ENCODE data around the gene PIGBOS1. TPM values are rescaled to one million over a fixed set of nuclear protein-coding genes. Genes with fewer than 3 reads are reported as not detected.

Gene PIGBOS1, protein sequence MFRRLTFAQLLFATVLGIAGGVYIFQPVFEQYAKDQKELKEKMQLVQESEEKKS
- total RNA-seq (2014; rRNA removed; shearing (Covaris generic)) (13.4 and 30.2 TPM in 2 replicates), polyA plus RNA-seq (2016; fragmentation: Nextera tagmentation; extraction: Ambion mirVana) (14.5 and 16.8 TPM in 2 replicates)

DNA sequence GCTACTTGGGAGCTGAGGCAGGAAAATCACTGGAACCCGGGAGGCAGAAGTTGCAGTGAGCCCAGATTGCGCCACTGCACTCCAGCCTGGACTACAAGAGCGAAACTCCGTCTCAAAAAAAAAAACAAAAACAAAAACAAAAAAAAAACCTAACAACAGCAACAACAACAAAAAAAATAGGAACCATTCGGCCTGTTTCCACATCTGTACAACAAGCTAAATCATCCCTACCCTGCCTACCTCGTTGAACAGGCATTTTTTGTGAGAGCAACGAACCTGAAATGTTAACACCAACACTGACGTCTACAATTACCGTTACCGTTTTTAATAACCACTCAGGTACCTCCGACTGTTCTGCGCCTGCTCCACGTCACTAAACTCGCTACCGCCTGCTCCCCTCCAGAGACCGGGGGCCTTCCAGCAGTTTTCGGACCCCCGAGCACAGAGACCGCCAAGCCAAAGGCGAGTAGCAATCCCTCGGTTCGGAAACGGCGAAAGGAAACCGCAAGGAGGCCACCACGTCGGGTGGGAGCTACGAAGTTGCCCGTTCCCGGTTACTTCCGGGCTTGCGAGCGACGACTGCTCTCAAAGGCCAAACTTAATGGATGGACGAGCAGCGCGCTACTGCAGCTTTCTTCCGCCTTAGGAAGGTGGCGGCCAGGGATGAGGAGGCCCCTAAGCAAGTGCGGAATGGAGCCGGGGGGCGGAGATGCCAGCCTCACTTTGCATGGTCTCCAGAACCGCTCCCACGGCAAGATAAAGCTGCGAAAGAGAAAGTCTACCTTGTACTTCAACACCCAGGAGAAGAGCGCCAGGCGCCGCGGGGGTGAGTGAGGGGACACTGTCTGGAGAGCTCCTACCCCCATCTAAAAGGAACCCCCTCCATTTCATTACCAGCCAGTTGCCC lies at the start of gene PIGBOS1, which contains the start of gene PIGB:
PIGBOS1 (minus strand) TSS at position 536 of the 907 bp plus-strand sequence. CDS start 1,331 bp downstream, outside the sequence.
PIGB (plus strand) TSS at position 635 of the 907 bp plus-strand sequence; CDS start at position 664, 29 bp downstream.
- Histone ChIP-seq H3K27me3 (replicated peaks; ENCODE audit: insufficient read depth) (no peaks in the 10 kb centered on the region), H3K9me3 (ENCODE audit: low read depth) (no peaks in the 10 kb centered on the region), H3K79me2 (ENCODE audit: insufficient read depth) (peaks cover 70% of the 10 kb centered on the region), H3K27ac (peak within 1 kb of the TSS; percentile 90), H2AFZ (peak within 1 kb of the TSS; percentile 97), H3K9ac (peak within 1 kb of the TSS; percentile 99), H3K4me2 (ENCODE audit: unreplicated experiment) (peak within 1 kb of the TSS; percentile 84), H3K9me2 (ENCODE audit: insufficient read depth) (no peaks in the 10 kb centered on the region), H3F3A (ENCODE audit: insufficient read depth) (no peaks in the 10 kb centered on the region), H3K36me3 (ENCODE audit: low read depth) (no peaks in the 10 kb centered on the region), H3K4me1 (ENCODE audit: insufficient read depth) (peaks cover 12% of the 10 kb centered on the region), H3K4me3 (peak within 1 kb of the TSS; percentile 96), H4K20me1 (ENCODE audit: insufficient read depth) (no peaks in the 10 kb centered on the region)
- no peak for TF ChIP-seq EZH2phosphoT487 (IDR thresholded peaks at IDR 0.05; ENCODE audit: insufficient read depth, low read depth)
- no peak for TF ChIP-seq EZH2 (IDR thresholded peaks at IDR 0.05; ENCODE audit: insufficient read depth, poor library complexity, severe bottlenecking)
- 1% methylated on average over 49 of the region's 49 CpGs for WGBS, 2 experiments (ENCODE audit: low coverage in 1 of 2, low lambda C conversion rate in 2 of 2, missing lambda C conversion rate in 2 of 2)
- DNase-seq, result peak; percentile 95
- in situ Hi-C loops (cut with MboI), result no loop called here

DNA sequence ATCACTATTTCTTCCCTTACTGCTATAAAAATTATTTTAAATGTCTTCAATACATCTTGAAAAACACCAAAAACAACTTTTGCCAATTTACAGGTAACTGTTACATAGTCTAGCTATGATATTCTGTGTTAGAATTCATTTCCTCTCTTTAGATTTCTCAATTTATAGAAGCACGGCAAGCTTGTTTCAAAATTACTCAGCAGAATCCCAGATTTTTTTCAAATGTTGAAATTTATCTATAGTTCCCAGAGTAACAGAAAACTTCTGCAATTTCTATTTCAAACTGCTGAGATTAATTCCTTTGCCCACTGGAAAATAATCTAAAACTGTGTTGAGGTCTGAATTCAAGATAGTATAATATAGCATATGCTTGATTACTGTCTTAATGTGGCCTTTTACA lies 48.1 kb upstream of the PIGBOS1 start:
- in situ Hi-C loops (cut with MboI), result no loop called here
- H3K27ac ChIP-seq, result no peak overlapping the region
- no peak overlapping the region for H2AFZ ChIP-seq
- no peak overlapping the region for H3K9ac ChIP-seq
- no peak for DNase-seq
- H3K9me2 ChIP-seq (ENCODE audit: insufficient read depth), result no peaks in the 10 kb centered on the region
- no peaks in the 10 kb centered on the region for H3F3A ChIP-seq (ENCODE audit: insufficient read depth)
- no peaks in the 10 kb centered on the region for H3K79me2 ChIP-seq (ENCODE audit: insufficient read depth)
- H3K9me3 ChIP-seq (ENCODE audit: low read depth), result no peaks in the 10 kb centered on the region
- TF ChIP-seq EZH2 (IDR thresholded peaks at IDR 0.05; ENCODE audit: insufficient read depth, poor library complexity, severe bottlenecking), result no peak
- no peak for TF ChIP-seq EZH2phosphoT487 (IDR thresholded peaks at IDR 0.05; ENCODE audit: insufficient read depth, low read depth)
- 97 to 98% methylated on average over 1 of the region's 1 CpG for WGBS, 2 experiments (ENCODE audit: low coverage in 1 of 2, low lambda C conversion rate in 2 of 2, missing lambda C conversion rate in 2 of 2)
- H3K36me3 ChIP-seq (ENCODE audit: low read depth), result peaks cover 35% of the 10 kb centered on the region
- H3K4me1 ChIP-seq (ENCODE audit: insufficient read depth), result no peaks in the 10 kb centered on the region
- H3K4me2 ChIP-seq (ENCODE audit: unreplicated experiment), result no peak overlapping the region
- no peaks in the 10 kb centered on the region for H3K27me3 ChIP-seq (replicated peaks; ENCODE audit: insufficient read depth)
- no peak overlapping the region for H3K4me3 ChIP-seq
- no peaks in the 10 kb centered on the region for H4K20me1 ChIP-seq (ENCODE audit: insufficient read depth)

DNA sequence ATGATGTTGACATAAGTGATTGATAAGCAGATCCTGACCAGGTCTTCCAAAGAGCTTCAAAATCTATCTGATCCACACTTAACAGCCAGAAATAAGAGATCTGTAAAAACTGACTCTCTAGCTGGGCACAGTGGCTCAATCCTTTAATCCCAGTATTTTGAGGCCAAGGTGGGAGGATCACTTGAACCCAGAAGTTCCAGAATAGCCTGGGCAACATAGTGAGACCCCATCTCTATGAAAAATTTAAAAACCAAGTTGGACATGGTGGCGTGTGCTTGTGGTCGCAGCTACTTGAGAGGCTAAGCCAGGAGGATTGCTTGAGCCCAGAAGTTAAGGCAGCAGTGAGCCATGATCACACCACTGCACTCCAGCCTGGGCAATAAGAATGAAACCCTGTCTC lies 43.7 kb upstream of the PIGBOS1 start:
- Histone ChIP-seq H3K36me3 (ENCODE audit: low read depth) (peaks cover 5% of the 10 kb centered on the region; the same call in 1 of the 2 replicates), H4K20me1 (ENCODE audit: insufficient read depth) (no peaks in the 10 kb centered on the region), H3K9ac (no peak overlapping the region), H3F3A (ENCODE audit: insufficient read depth) (0 out of 2 replicates have a peak, but pooled peaks cover 7% of the 10 kb centered on the region), H2AFZ (no peak overlapping the region), H3K27me3 (replicated peaks; ENCODE audit: insufficient read depth) (no peaks in the 10 kb centered on the region), H3K79me2 (ENCODE audit: insufficient read depth) (no peaks in the 10 kb centered on the region), H3K27ac (no peak overlapping the region), H3K9me3 (ENCODE audit: low read depth) (no peaks in the 10 kb centered on the region), H3K4me1 (ENCODE audit: insufficient read depth) (peaks cover 6% of the 10 kb centered on the region), H3K9me2 (ENCODE audit: insufficient read depth) (no peaks in the 10 kb centered on the region), H3K4me3 (no peak overlapping the region), H3K4me2 (ENCODE audit: unreplicated experiment) (no peak overlapping the region)
- no peak for TF ChIP-seq EZH2 (IDR thresholded peaks at IDR 0.05; ENCODE audit: insufficient read depth, poor library complexity, severe bottlenecking)
- TF ChIP-seq EZH2phosphoT487 (IDR thresholded peaks at IDR 0.05; ENCODE audit: insufficient read depth, low read depth), result no peak
- in situ Hi-C loops (cut with MboI), result no loop called here
- DNase-seq, result no peak
- 93 to 100% methylated on average over 2 of the region's 2 CpGs for WGBS, 2 experiments (ENCODE audit: low coverage in 1 of 2, low lambda C conversion rate in 2 of 2, missing lambda C conversion rate in 2 of 2)

DNA sequence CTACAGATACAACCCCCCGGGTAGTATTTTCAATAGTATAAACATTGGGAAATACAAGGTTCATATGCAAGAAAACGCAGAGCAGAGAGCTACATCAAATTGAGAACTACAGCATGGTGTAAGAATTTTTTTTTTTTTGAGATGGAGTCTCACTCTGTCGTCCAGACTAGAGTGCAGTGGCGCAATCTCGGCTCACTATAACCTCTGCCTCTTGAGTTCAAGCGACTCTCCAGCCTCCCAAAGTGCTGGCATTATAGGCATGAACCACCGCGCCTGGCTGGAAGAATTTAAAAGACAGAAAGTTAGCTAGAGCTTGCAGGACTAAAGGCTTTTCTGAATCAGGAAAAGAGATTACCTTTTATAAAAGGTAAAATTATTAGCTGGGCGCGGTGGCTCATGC lies 42.1 kb upstream of the PIGBOS1 start:
- Histone ChIP-seq H3K4me2 (ENCODE audit: unreplicated experiment) (no peak overlapping the region), H3K79me2 (ENCODE audit: insufficient read depth) (no peaks in the 10 kb centered on the region), H3K9me3 (ENCODE audit: low read depth) (no peaks in the 10 kb centered on the region), H2AFZ (no peak overlapping the region), H3K9ac (no peak overlapping the region), H3K4me1 (ENCODE audit: insufficient read depth) (peaks cover 12% of the 10 kb centered on the region), H3K9me2 (ENCODE audit: insufficient read depth) (no peaks in the 10 kb centered on the region), H4K20me1 (ENCODE audit: insufficient read depth) (no peaks in the 10 kb centered on the region), H3K36me3 (ENCODE audit: low read depth) (peaks cover 11% of the 10 kb centered on the region; the same call in 1 of the 2 replicates), H3K27me3 (replicated peaks; ENCODE audit: insufficient read depth) (no peaks in the 10 kb centered on the region), H3K4me3 (no peak overlapping the region), H3K27ac (no peak overlapping the region), H3F3A (ENCODE audit: insufficient read depth) (peaks cover 7% of the 10 kb centered on the region; the same call in 1 of the 2 replicates)
- TF ChIP-seq EZH2 (IDR thresholded peaks at IDR 0.05; ENCODE audit: insufficient read depth, poor library complexity, severe bottlenecking), result no peak
- in situ Hi-C loops (cut with MboI), result no loop called here
- no peak for DNase-seq
- 94% methylated on average over 10 of the region's 10 CpGs for WGBS, 2 experiments (ENCODE audit: low coverage in 1 of 2, low lambda C conversion rate in 2 of 2, missing lambda C conversion rate in 2 of 2)
